HepG2 (cell line): ENCODE measurements around the gene RHBDF2. TPM values are rescaled to one million over a fixed set of nuclear protein-coding genes. Genes with fewer than 3 reads are reported as not detected.

ENCODE experiments used
- ADNP ChIP-seq: sonication (generic); formaldehyde crosslinking; IDR thresholded peaks from 2 replicates; pipeline ENCODE4 v1.4.0; 2020; ENCODE audit warnings: missing genetic modification reagents
- CCAR2 ChIP-seq: fragments of 200-400 bp; formaldehyde crosslinking; optimal IDR thresholded peaks from 2 replicates; pipeline ENCODE3; 2018; ENCODE audit warnings: low read depth, mild to moderate bottlenecking, low read length, moderate library complexity
- CHD4 ChIP-seq: fragments of 200-600 bp; sonication (generic); IDR thresholded peaks from 2 replicates; pipeline ENCODE4 v1.7.0; 2017; ENCODE audit warnings: mild to moderate bottlenecking, low read length, borderline replicate concordance
- EZH2 ChIP-seq: conservative IDR thresholded peaks from 2 replicates; pipeline ENCODE4 v1.6.1; 2012; ENCODE audit warnings: mild to moderate bottlenecking, low read depth, low read length, moderate library complexity
- HNF4A ChIP-seq: sonication (generic); formaldehyde crosslinking; IDR thresholded peaks from 2 replicates; pipeline ENCODE4 v1.4.0; 2020; ENCODE audit warnings: missing genetic modification reagents
- MAFF ChIP-seq: IDR thresholded peaks from 2 replicates; pipeline ENCODE4 v1.6.1; 2011; ENCODE audit warnings: low read depth, low read length, improper control_type of control experiment
- MYPOP ChIP-seq: sonication (generic); formaldehyde crosslinking; IDR thresholded peaks from 2 replicates; pipeline ENCODE4 v1.8.1; 2023; ENCODE audit warnings: mild to moderate bottlenecking, moderate library complexity, missing genetic modification reagents
- SAFB2 ChIP-seq: sonication (generic); formaldehyde crosslinking; IDR thresholded peaks from 2 replicates; pipeline ENCODE4 v1.5.1; 2020; ENCODE audit warnings: missing genetic modification reagents, low read depth, mild to moderate bottlenecking, borderline replicate concordance
- SMYD3 ChIP-seq: sonication (generic); formaldehyde crosslinking; IDR thresholded peaks from 2 replicates; pipeline ENCODE4 v1.8.1; 2023; ENCODE audit warnings: mild to moderate bottlenecking, missing genetic modification reagents
- SOX13 ChIP-seq, 3 experiments: fragments of 450-650 bp in 1 of 3; sonication (generic) in 1 of 3; formaldehyde crosslinking in 1 of 3; IDR thresholded peaks in 2 of 3; conservative IDR thresholded peaks in 1 of 3; 2 replicates each; pipeline versions ENCODE4 v1.5.0 to v1.6.1; 2016 to 2020; ENCODE audit warnings: antibody characterized with exemption in 1 of 3, mild to moderate bottlenecking in 1 of 3, missing compliant biosample characterization in 1 of 3, missing genetic modification reagents in 1 of 3, moderate library complexity in 1 of 3
- SSRP1 ChIP-seq: IDR thresholded peaks from 2 replicates; pipeline ENCODE4 v1.6.1; 2016; ENCODE audit warnings: control low read depth
- TBX2 ChIP-seq: sonication (generic); formaldehyde crosslinking; IDR thresholded peaks from 2 replicates; pipeline ENCODE4 v1.5.0; 2020; ENCODE audit warnings: missing genetic modification reagents, mild to moderate bottlenecking, borderline replicate concordance
- ZFP36 ChIP-seq: fragments of 150-350 bp; IDR thresholded peaks from 2 replicates; pipeline ENCODE4 v1.6.1; 2018; ENCODE audit warnings: borderline replicate concordance, low read length, low read depth; ENCODE audit not compliant: partially characterized antibody
- ZNF232 ChIP-seq: sonication (generic); formaldehyde crosslinking; IDR thresholded peaks from 2 replicates; pipeline ENCODE4 v1.4.0; 2020; ENCODE audit warnings: missing genetic modification reagents, borderline replicate concordance
- ZNF274 ChIP-seq: sonication (generic); formaldehyde crosslinking; IDR thresholded peaks from 2 replicates; pipeline ENCODE4 v1.5.1; 2020; ENCODE audit warnings: mild to moderate bottlenecking, missing genetic modification reagents
- ZNF546 ChIP-seq: sonication (generic); formaldehyde crosslinking; conservative IDR thresholded peaks from 2 replicates; pipeline ENCODE4 v1.8.1; 2023; ENCODE audit warnings: mild to moderate bottlenecking, missing genetic modification reagents
- ZNF567 ChIP-seq: sonication (generic); formaldehyde crosslinking; IDR thresholded peaks from 2 replicates; pipeline ENCODE4 v1.8.1; 2023; ENCODE audit warnings: mild to moderate bottlenecking, missing genetic modification reagents, borderline replicate concordance
- ZNF605 ChIP-seq: sonication (generic); formaldehyde crosslinking; IDR thresholded peaks from 2 replicates; pipeline ENCODE4 v1.8.0; 2022; ENCODE audit warnings: mild to moderate bottlenecking, missing genetic modification reagents
- ZNF703 ChIP-seq: sonication (generic); formaldehyde crosslinking; IDR thresholded peaks from 2 replicates; pipeline ENCODE4 v1.5.1; 2020; ENCODE audit warnings: missing genetic modification reagents, mild to moderate bottlenecking, moderate library complexity, borderline replicate concordance
- ZNF850 ChIP-seq: sonication (generic); formaldehyde crosslinking; conservative IDR thresholded peaks from 2 replicates; pipeline ENCODE4 v1.9.0; 2021; ENCODE audit warnings: mild to moderate bottlenecking, missing genetic modification reagents
- polyA plus RNA-seq, 8 experiments: library from polyadenylated mRNA; depleted of rRNA in 3 of 8; stranded (reverse) in 7 of 8; unstranded in 1 of 8; fragments of >200 nt; fragmentation: Illumina TruSeq in 4 of 8; extraction: Trizol in 4 of 8; gene quantifications; 2 replicates each; pipeline versions ENCODE4 v1.2.1 to v1.2.3, GENCODE V29; 2011 to 2016; ENCODE audit warnings: low read depth in 4 of 8, missing spikeins in 1 of 8, mixed read lengths in 1 of 8; ENCODE audit not compliant: insufficient read depth in 1 of 8
- total RNA-seq, 5 experiments: library from RNA; depleted of rRNA; stranded (reverse); fragments of >200 nt; fragmentation: Illumina TruSeq; extraction: Trizol; gene quantifications; 2 replicates each; pipeline ENCODE4 v1.2.3, GENCODE V29; 2016; ENCODE audit warnings: low read depth in 1 of 5
- TF ChIP-seq, protein P1 (sequence below): sonication (generic); formaldehyde crosslinking; conservative IDR thresholded peaks from 2 replicates; pipeline ENCODE4 v1.8.1; 2023; ENCODE audit warnings: missing genetic modification reagents
- TF ChIP-seq, protein P2 (sequence below): sonication (generic); formaldehyde crosslinking; IDR thresholded peaks from 2 replicates; pipeline ENCODE4 v1.4.0; 2020; ENCODE audit warnings: missing genetic modification reagents

The RHBDF2 gene
- total and polyA plus RNA-seq, 2 of the 13 experiments (the other 11 are each of a cell fraction or from before 2014, with no cell fraction given), result 7.8 to 24.2 TPM

GRCh38 chr17:76532072-76532651 is 30.9 kb upstream of the RHBDF2 start (continued):
- TF ChIP-seq ZNF546 (CRISPR knock-in tag) (no peak), EZH2 (no peak), ZNF605 (CRISPR knock-in tag) (no peak), SMYD3 (no peak), CHD4 (peak; percentile 85), ZNF232 (no peak), SOX13 (IDR thresholded peaks at IDR 0.05) (peak; percentile 55), SOX13 (CRISPR knock-in tag; conservative IDR thresholded peaks at IDR 0.05 in 1 of 2, IDR thresholded peaks at IDR 0.05 in 1 of 2) (peak in 1 of 2 experiments; percentile 66; a peak in 1 of 4 replicates), ZNF850 (no peak), SAFB2 (CRISPR knock-in tag) (0 out of 2 replicates have a peak, but pooled peaks have one; percentile 19), ZNF274 (CRISPR knock-in tag) (no peak), TBX2 (CRISPR knock-in tag) (peak; percentile 26), ZNF703 (CRISPR knock-in tag) (no peak), ADNP (CRISPR knock-in tag) (peak; percentile 74), ZFP36 (peak; percentile 36), MYPOP (no peak), ZNF567 (CRISPR knock-in tag) (no peak), SSRP1 (peak; percentile 18; the same call in 1 of the 2 replicates), CCAR2 (no peak), HNF4A (CRISPR knock-in tag) (no peak), MAFF (no peak)
- TF ChIP-seq, protein P1, sequence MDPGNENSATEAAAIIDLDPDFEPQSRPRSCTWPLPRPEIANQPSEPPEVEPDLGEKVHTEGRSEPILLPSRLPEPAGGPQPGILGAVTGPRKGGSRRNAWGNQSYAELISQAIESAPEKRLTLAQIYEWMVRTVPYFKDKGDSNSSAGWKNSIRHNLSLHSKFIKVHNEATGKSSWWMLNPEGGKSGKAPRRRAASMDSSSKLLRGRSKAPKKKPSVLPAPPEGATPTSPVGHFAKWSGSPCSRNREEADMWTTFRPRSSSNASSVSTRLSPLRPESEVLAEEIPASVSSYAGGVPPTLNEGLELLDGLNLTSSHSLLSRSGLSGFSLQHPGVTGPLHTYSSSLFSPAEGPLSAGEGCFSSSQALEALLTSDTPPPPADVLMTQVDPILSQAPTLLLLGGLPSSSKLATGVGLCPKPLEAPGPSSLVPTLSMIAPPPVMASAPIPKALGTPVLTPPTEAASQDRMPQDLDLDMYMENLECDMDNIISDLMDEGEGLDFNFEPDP (CRISPR knock-in tag), result 0 out of 2 replicates have a peak, but pooled peaks have one; percentile 74
- TF ChIP-seq, protein P2, sequence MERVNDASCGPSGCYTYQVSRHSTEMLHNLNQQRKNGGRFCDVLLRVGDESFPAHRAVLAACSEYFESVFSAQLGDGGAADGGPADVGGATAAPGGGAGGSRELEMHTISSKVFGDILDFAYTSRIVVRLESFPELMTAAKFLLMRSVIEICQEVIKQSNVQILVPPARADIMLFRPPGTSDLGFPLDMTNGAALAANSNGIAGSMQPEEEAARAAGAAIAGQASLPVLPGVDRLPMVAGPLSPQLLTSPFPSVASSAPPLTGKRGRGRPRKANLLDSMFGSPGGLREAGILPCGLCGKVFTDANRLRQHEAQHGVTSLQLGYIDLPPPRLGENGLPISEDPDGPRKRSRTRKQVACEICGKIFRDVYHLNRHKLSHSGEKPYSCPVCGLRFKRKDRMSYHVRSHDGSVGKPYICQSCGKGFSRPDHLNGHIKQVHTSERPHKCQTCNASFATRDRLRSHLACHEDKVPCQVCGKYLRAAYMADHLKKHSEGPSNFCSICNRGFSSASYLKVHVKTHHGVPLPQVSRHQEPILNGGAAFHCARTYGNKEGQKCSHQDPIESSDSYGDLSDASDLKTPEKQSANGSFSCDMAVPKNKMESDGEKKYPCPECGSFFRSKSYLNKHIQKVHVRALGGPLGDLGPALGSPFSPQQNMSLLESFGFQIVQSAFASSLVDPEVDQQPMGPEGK (CRISPR knock-in tag), result no peak
